ENCODE data around the gene SSH2. TPM values are rescaled to one million over a fixed set of nuclear protein-coding genes. Genes with fewer than 3 reads are reported as not detected.

SSH2 gene
- total RNA-seq, 4 donors from 2014 or later, result 14.7 to 33.6 (median 22.2) TPM

- Histone ChIP-seq H3K9me3 (no peaks in the 10 kb centered on the region), H3K27me3 (no peaks in the 10 kb centered on the region), H3K27ac (no peak overlapping the region), H3K4me1 (peaks cover 18% of the 10 kb centered on the region), H3K36me3 (no peaks in the 10 kb centered on the region), H3K4me3 (no peak overlapping the region)
- no peak for DNase-seq (ENCODE audit: low spot score in 2 of 2)
- no peak for TF ChIP-seq POLR2AphosphoS5 (IDR thresholded peaks at IDR 0.05)
- TF ChIP-seq, protein P1, sequence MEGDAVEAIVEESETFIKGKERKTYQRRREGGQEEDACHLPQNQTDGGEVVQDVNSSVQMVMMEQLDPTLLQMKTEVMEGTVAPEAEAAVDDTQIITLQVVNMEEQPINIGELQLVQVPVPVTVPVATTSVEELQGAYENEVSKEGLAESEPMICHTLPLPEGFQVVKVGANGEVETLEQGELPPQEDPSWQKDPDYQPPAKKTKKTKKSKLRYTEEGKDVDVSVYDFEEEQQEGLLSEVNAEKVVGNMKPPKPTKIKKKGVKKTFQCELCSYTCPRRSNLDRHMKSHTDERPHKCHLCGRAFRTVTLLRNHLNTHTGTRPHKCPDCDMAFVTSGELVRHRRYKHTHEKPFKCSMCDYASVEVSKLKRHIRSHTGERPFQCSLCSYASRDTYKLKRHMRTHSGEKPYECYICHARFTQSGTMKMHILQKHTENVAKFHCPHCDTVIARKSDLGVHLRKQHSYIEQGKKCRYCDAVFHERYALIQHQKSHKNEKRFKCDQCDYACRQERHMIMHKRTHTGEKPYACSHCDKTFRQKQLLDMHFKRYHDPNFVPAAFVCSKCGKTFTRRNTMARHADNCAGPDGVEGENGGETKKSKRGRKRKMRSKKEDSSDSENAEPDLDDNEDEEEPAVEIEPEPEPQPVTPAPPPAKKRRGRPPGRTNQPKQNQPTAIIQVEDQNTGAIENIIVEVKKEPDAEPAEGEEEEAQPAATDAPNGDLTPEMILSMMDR (IDR thresholded peaks at IDR 0.05), result no peak
- 89% methylated on average over 4 of the region's 4 CpGs for WGBS
Measured at GRCh38 chr17:29746669-29747068, 183.4 kb downstream of the SSH2 start.

DNA sequence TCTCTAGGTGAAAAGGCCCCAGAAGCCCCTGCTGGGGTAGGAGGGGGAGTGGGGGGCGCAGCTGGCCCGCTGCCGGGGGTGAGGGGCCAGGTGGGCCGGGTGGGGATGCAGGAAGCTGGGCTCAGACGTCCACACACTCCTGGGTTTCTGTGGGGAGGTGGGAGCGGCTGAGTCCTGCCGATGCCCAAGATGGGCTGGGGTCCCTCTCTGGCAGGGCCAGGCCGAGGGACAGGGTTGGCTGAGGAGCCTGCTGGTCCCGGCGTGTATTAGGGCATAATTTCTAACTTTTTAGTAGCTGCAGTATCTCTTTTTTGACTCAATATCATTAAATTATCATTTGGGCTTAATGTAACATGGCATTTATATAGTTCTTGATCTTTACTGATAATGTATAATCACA, 185.9 kb downstream of the SSH2 start:
- H3K27me3 ChIP-seq, result no peaks in the 10 kb centered on the region
- no peak overlapping the region for H3K27ac ChIP-seq
- WGBS, result 86% methylated on average over 10 of the region's 10 CpGs
- H3K9me3 ChIP-seq, result no peaks in the 10 kb centered on the region
- H3K36me3 ChIP-seq, result no peaks in the 10 kb centered on the region
- H3K4me1 ChIP-seq, result peaks cover 18% of the 10 kb centered on the region
- TF ChIP-seq EP300 (IDR thresholded peaks at IDR 0.05) (no peak), POLR2A (IDR thresholded peaks at IDR 0.05) (no peak), POLR2AphosphoS5 (IDR thresholded peaks at IDR 0.05) (no peak)
- TF ChIP-seq, protein P1 (IDR thresholded peaks at IDR 0.05), result no peak
- DNase-seq (ENCODE audit: low spot score in 2 of 2), result no peak
- H3K4me3 ChIP-seq, result no peak overlapping the region

DNA sequence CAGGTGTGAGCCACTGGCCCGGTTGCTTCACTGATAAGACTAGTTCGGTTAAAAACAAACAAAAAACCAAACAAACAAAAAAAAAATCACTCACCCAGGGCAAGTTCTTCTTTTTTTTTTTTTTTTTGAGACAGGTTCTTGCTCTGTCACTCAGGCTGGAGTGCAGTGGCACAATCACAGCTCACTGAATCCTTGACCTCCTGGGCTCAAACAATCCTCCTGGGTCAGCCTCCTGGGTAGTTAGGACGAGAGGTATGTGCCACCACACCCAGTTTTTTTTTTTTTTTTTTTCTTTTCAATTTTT, 187.9 kb downstream of the SSH2 start:
- H3K36me3 ChIP-seq, result no peaks in the 10 kb centered on the region
- H3K4me1 ChIP-seq, result peaks cover 10% of the 10 kb centered on the region
- no peak overlapping the region for H3K4me3 ChIP-seq
- no peak for TF ChIP-seq EP300 (IDR thresholded peaks at IDR 0.05)
- TF ChIP-seq, protein P1 (IDR thresholded peaks at IDR 0.05), result no peak
- TF ChIP-seq POLR2A (IDR thresholded peaks at IDR 0.05), result no peak
- no peaks in the 10 kb centered on the region for H3K9me3 ChIP-seq
- no peaks in the 10 kb centered on the region for H3K27me3 ChIP-seq
- no peak overlapping the region for H3K27ac ChIP-seq
- no peak for DNase-seq (ENCODE audit: low spot score in 2 of 2)
- 82% methylated on average over 3 of the region's 3 CpGs for WGBS

DNA sequence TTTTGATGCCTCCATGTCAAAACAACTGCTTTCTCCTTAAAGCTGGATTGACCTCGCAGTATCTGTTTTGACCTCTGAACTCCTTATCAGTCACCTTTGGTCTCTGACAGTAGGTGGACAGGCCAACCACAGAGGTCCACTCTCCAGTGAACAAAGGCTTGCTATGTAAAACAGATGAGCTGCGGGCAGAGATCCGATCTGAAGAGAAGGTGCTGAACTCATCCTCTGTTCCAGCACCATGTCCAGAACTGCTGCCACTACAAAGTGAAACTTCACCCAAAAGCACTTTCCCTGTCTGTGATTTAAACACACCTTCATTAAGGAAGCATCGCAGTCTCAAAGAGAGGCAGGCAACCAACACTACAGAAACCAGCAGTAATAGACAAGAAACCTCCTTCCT, 190.0 kb downstream of the SSH2 start:
- Histone ChIP-seq H3K36me3 (no peaks in the 10 kb centered on the region), H3K27me3 (no peaks in the 10 kb centered on the region), H3K9me3 (no peaks in the 10 kb centered on the region), H3K4me3 (no peak overlapping the region), H3K27ac (no peak overlapping the region), H3K4me1 (peaks cover 1% of the 10 kb centered on the region)
- 72% methylated on average over 4 of the region's 4 CpGs for WGBS
- no peak for DNase-seq (ENCODE audit: low spot score in 2 of 2)
- TF ChIP-seq, protein P1 (IDR thresholded peaks at IDR 0.05), result no peak
- TF ChIP-seq POLR2A (IDR thresholded peaks at IDR 0.05), result no peak

DNA sequence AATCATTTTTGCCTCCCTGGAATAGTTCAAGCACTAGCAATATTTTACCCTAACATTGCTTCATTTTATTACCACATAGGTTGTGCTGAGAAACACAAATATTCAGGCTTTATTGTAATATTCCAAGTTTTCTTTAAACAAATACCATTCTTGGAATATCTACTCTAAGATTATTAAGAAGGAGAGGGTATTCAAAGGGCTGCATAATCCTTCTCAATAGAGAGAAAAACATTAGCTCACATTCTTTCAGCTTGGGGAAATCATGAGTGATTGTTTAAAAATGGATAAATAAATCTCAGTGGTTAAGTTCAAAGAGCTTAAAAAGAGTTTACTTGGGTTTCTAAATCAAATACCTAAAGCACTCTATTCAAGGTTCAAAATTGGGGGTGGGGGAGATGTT, 195.4 kb downstream of the SSH2 start:
- no peak overlapping the region for H3K27ac ChIP-seq

More for the DNA sequence above, 195.4 kb downstream of the SSH2 start:
- H3K27me3 ChIP-seq, result no peaks in the 10 kb centered on the region
- H3K36me3 ChIP-seq, result no peaks in the 10 kb centered on the region
- no peak overlapping the region for H3K4me3 ChIP-seq
- no peak for DNase-seq (ENCODE audit: low spot score in 2 of 2)
- H3K9me3 ChIP-seq, result no peaks in the 10 kb centered on the region
- TF ChIP-seq, protein P1 (IDR thresholded peaks at IDR 0.05), result no peak
- no peak for TF ChIP-seq EP300 (IDR thresholded peaks at IDR 0.05)
- no peak for TF ChIP-seq POLR2AphosphoS5 (IDR thresholded peaks at IDR 0.05)
- no peak for TF ChIP-seq POLR2A (IDR thresholded peaks at IDR 0.05)
- H3K4me1 ChIP-seq, result no peaks in the 10 kb centered on the region
